Measurements from ENCODE around the gene MIF.

MIF gene

DNA sequence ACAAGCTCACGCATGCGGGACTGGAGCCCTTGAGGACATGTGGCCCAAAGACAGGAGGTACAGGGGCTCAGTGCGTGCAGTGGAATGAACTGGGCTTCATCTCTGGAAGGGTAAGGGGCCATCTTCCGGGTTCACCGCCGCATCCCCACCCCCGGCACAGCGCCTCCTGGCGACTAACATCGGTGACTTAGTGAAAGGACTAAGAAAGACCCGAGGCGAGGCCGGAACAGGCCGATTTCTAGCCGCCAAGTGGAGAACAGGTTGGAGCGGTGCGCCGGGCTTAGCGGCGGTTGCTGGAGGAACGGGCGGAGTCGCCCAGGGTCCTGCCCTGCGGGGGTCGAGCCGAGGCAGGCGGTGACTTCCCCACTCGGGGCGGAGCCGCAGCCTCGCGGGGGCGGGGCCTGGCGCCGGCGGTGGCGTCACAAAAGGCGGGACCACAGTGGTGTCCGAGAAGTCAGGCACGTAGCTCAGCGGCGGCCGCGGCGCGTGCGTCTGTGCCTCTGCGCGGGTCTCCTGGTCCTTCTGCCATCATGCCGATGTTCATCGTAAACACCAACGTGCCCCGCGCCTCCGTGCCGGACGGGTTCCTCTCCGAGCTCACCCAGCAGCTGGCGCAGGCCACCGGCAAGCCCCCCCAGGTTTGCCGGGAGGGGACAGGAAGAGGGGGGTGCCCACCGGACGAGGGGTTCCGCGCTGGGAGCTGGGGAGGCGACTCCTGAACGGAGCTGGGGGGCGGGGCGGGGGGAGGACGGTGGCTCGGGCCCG lies at the start of gene MIF:
Gene MIF (plus strand): TSS at position 439 of the 765 bp plus-strand sequence. CDS start 92 bp downstream, at position 531.
- peak within 1 kb of the TSS; percentile 98 for H3K4me3 ChIP-seq (ENCODE audit: low read depth, low read length)
- TF ChIP-seq, protein P1, sequence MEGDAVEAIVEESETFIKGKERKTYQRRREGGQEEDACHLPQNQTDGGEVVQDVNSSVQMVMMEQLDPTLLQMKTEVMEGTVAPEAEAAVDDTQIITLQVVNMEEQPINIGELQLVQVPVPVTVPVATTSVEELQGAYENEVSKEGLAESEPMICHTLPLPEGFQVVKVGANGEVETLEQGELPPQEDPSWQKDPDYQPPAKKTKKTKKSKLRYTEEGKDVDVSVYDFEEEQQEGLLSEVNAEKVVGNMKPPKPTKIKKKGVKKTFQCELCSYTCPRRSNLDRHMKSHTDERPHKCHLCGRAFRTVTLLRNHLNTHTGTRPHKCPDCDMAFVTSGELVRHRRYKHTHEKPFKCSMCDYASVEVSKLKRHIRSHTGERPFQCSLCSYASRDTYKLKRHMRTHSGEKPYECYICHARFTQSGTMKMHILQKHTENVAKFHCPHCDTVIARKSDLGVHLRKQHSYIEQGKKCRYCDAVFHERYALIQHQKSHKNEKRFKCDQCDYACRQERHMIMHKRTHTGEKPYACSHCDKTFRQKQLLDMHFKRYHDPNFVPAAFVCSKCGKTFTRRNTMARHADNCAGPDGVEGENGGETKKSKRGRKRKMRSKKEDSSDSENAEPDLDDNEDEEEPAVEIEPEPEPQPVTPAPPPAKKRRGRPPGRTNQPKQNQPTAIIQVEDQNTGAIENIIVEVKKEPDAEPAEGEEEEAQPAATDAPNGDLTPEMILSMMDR (IDR thresholded peaks at IDR 0.05; ENCODE audit: insufficient read depth, low read depth, low read length, missing control alignments) = peak; percentile 89
- peak; percentile 98 for DNase-seq (ENCODE audit: low read depth)

DNA sequence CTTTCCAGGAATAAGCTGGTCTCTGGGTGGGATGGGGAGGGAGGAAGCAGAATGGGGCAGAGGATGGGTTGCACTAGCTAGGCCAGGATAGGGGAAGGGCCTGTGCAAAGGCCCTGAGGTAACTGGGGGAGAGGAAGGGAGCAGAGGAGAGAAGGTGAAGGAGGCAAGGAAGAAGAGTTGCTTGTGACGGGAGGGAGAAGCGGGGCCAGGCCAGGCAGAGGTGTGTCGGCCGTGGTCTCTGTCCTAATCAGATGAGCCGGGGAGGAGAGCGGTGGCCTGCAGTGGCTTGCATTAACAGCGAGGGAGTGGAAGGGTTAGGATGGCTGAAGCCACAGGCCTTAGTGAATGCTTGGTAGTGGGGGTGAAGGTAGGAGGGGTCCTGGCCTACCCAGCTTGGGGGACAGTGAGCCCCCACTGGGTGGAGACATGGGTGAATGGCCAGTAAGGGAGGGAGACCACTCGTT lies 49.4 kb upstream of the MIF start:
- H3K4me3 ChIP-seq (ENCODE audit: low read depth, low read length) = peak overlapping the region; percentile 1; the same call in 1 of the 2 replicates
- TF ChIP-seq, protein P1 (IDR thresholded peaks at IDR 0.05; ENCODE audit: insufficient read depth, low read depth, low read length, missing control alignments) = no peak
- DNase-seq (ENCODE audit: low read depth) = no peak

DNA sequence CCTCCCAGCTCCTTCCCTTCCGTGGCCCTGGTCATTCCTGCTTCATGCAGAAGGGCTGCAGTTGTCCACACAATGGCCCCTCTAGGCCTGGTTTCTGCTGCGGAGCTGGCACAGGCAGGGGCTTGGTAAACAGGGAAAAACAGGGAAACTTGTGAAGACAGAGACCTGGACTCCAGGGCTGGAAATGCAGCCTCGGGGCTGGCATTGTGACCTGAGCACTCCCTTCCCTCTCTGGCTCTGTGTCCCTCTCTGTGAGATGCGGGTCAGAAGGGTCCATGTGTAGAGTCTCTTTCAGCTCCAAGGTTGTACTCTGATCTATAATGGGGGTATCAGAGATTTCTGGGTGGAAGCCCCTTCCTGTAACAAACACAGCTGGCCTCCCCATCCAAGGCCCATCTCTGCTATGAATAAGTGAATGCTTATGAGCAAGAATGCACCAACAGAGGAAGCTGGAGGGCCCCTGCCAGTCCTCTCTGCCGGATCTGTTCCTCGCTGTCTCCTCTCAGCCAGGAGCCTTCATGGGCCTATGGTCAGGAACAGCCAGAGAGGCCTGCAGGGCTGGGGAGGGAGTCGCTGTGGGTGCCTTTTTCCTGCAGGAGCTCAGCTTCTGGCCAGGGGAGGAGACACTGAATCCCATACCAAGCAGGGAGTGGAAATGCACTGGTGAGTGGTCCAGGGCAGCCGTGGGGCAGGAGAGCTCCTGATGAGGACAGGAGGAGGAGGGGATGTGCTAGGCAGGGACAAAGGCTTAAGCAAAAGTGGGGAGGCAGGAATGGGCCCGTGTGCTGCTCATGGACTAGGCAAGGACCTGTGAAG lies 48.7 kb upstream of the MIF start:
- no peak overlapping the region for H3K4me3 ChIP-seq (ENCODE audit: low read depth, low read length)
- no peak for DNase-seq (ENCODE audit: low read depth)
- TF ChIP-seq, protein P1 (IDR thresholded peaks at IDR 0.05; ENCODE audit: insufficient read depth, low read depth, low read length, missing control alignments) = no peak

DNA sequence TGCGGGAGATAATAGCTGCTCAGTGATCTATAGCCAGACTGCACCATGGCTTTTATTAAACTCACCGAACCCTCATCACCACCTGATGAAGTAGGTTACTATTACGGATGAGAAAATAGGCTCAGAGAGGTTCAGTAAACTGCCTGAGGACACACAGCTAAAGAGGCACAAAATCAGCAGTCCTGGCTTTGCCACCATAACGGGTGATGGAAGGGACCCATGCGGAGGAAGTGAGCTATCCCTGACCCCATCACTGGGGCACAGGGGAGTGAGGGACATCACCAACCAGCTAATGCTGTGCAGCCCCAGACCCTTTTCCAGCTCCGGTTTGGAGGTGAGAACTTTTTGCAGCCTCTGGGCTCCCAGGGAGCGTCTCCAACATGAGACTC lies 48.1 kb upstream of the MIF start:
- no peak overlapping the region for H3K4me3 ChIP-seq (ENCODE audit: low read depth, low read length)
- no peak for DNase-seq (ENCODE audit: low read depth)

DNA sequence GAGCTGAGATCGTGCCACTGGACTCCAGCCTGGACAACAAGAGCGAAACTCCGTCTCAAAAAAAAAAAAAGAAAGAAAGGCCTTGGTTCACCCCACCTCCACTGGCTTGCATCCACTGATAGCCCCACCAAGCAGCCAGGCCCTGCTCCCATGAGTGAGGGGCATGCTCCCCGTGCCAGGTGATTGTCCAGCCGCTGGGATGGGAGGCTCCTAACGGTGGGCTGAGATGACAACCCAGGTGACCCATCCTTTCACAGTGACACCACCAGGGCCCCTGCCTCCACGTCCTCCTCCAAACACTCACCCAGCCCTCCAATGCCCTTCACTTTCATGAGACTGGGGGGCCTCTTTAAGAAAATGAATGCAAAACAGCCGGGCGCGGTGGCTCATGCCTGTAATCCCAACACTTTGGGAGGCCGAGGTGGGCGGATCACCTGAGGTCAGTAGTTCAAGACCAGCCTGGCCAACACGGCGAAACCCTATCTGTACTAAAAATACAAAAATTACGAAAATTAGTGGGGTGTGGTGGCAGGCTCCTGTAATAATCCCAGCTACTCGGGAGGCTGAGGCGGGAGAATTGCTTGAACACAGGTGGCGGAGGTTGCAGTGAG lies 46.8 kb upstream of the MIF start:
- DNase-seq (ENCODE audit: low read depth) = no peak
- H3K4me3 ChIP-seq (ENCODE audit: low read depth, low read length) = no peak overlapping the region
- TF ChIP-seq, protein P1 (IDR thresholded peaks at IDR 0.05; ENCODE audit: insufficient read depth, low read depth, low read length, missing control alignments) = no peak

More for the DNA sequence above, 48.1 kb upstream of the MIF start:
- TF ChIP-seq, protein P1 (IDR thresholded peaks at IDR 0.05; ENCODE audit: insufficient read depth, low read depth, low read length, missing control alignments) = no peak

DNA sequence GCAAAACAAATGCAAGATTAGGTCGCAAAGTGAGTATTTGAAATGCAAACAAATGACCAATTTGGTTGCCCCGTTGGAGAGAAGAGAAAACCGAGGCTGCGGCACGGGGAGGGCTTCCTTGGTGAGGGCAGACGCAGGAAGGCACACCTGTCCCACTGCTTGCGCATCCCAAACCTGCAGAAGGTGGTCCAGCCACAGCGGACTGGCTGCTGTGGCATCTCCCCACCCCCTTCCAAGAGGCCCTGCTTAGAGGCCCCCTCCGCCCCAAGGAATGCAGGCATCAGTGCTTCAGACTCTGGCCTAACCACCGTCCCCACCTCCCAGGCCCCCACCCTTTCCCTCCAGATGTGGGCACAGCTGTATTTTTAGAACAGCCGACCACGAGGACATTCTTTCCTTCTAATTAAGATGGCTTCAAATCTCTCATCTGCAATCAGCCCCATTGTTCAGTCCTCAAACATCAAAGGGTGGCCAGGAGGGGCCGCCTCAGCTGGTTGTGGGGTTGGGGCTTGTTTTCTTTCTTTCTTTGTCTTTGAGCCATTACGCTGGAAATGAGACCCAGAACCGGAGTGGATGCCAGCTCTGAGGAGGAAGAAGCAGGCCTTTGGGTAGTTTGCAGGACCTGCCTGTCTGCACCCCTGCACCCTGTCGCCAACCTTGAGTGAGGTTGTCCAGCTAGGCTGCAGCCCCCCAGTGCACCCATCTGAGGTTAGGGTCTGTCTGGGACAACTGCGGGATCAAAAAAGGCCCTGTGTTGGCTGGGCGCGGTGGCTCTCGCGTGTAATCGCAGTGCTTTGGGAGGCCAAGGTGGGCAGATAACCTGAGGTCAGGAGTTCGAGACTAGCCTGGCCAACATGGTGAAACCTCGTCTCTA lies 46.0 kb upstream of the MIF start:
- TF ChIP-seq, protein P1 (IDR thresholded peaks at IDR 0.05; ENCODE audit: insufficient read depth, low read depth, low read length, missing control alignments) = no peak
- no peak overlapping the region for H3K4me3 ChIP-seq (ENCODE audit: low read depth, low read length)
- DNase-seq (ENCODE audit: low read depth) = no peak
